Endodermal cell (in vitro differentiated cells): ENCODE measurements around the gene NCSTN. TPM values are rescaled to one million over a fixed set of nuclear protein-coding genes. Genes with fewer than 3 reads are reported as not detected.

ENCODE experiments used
- DNase-seq: peaks from one replicate; pipeline ENCODE4 v3.0.0-alpha.2; 2017
- H3K27ac ChIP-seq: 2 replicates; pipeline ENCODE4 v1.5.1; 2013; ENCODE audit warnings: mild to moderate bottlenecking, low read depth, low read length, moderate library complexity
- H3K27me3 ChIP-seq: 2 replicates; pipeline ENCODE4 v1.6.1; 2013; ENCODE audit warnings: mild to moderate bottlenecking, low read length, moderate library complexity; ENCODE audit not compliant: insufficient read depth, control insufficient read depth, poor library complexity, severe bottlenecking
- H3K36me3 ChIP-seq: 2 replicates; pipeline ENCODE4 v1.7.0; 2013; ENCODE audit warnings: mild to moderate bottlenecking, low read length, moderate library complexity; ENCODE audit not compliant: control insufficient read depth, insufficient read depth
- H3K4me1 ChIP-seq: one replicate; pipeline ENCODE4 v1.7.0; 2013; ENCODE audit warnings: low read length; ENCODE audit not compliant: control insufficient read depth, insufficient read depth
- H3K4me3 ChIP-seq: 2 replicates; pipeline ENCODE4 v1.5.1; 2013; ENCODE audit warnings: mild to moderate bottlenecking, low read length, moderate library complexity
- H3K9ac ChIP-seq: 2 replicates; pipeline ENCODE4 v1.6.1; 2013; ENCODE audit warnings: mild to moderate bottlenecking, low read length, moderate library complexity; ENCODE audit not compliant: poor library complexity, severe bottlenecking; ENCODE audit errors: extremely low read depth
- H3K9me3 ChIP-seq: 2 replicates; pipeline ENCODE4 v1.6.1; 2013; ENCODE audit warnings: mild to moderate bottlenecking, low read length, moderate library complexity; ENCODE audit not compliant: control insufficient read depth
- H3K27ac Mint-ChIP-seq: 2 replicates; pipeline ENCODE4 v1.8.0; 2020; ENCODE audit warnings: mixed read lengths
- H3K27me3 Mint-ChIP-seq: 2 replicates; pipeline ENCODE4 v1.8.0; 2021; ENCODE audit warnings: mild to moderate bottlenecking, mixed read lengths; ENCODE audit not compliant: insufficient read depth
- H3K36me3 Mint-ChIP-seq: 2 replicates; pipeline ENCODE4 v1.8.0; 2020; ENCODE audit warnings: low read depth, mixed read lengths
- H3K4me1 Mint-ChIP-seq: 2 replicates; pipeline ENCODE4 v1.8.0; 2020; ENCODE audit warnings: mixed read lengths
- H3K4me3 Mint-ChIP-seq: 2 replicates; pipeline ENCODE4 v1.8.0; 2020; ENCODE audit warnings: mild to moderate bottlenecking, moderate library complexity, mixed read lengths
- H3K9me3 Mint-ChIP-seq: 2 replicates; pipeline ENCODE4 v1.8.0; 2020; ENCODE audit warnings: mild to moderate bottlenecking, mixed read lengths
- CTCF ChIP-seq: fragments of 200-600 bp; sonication (generic); conservative IDR thresholded peaks from 2 replicates; pipeline ENCODE4 v1.5.0; 2021; ENCODE audit warnings: antibody characterized with exemption, mild to moderate bottlenecking
- WGBS, 2 experiments: methylation state at CpG; one replicate each; pipeline versions ENCODE4 v1.1.5 to v1.1.7; 2013; ENCODE audit warnings: missing lambda C conversion rate in 2 of 2, mixed read lengths in 1 of 2; ENCODE audit not compliant: insufficient coverage in 1 of 2, insufficient read length in 1 of 2; 5-methylcytosine and 5-hydroxymethylcytosine counted together
- total RNA-seq, 2 donors: library from RNA; stranded (reverse); fragmentation: NEBNext Ultra II Directional in 1 of 2; extraction: Animal tissue kit (Norgen Biotek cat#: 25700) in 1 of 2; gene quantifications; 2 replicates in 1 of 2; 3 replicates in 1 of 2; pipeline ENCODE4 v1.2.1, GENCODE V29; 2021

Gene NCSTN
- total RNA-seq, 2 donors from 2014 or later: 103 to 107 TPM

- no peak for TF ChIP-seq CTCF
Measured at GRCh38 chr1:160371346-160371631, 28.1 kb downstream of the NCSTN start.

GRCh38 chr1:160371756-160372155 is 28.6 kb downstream of the NCSTN start:
- H3K9me3 ChIP-seq: no peaks in the 10 kb centered on the region

More at GRCh38 chr1:160371346-160371631, 28.1 kb downstream of the NCSTN start:
- Mint-ChIP-seq H3K27ac (no peak overlapping the region), H3K36me3 (no peaks in the 10 kb centered on the region), H3K4me1 (peaks cover 19% of the 10 kb centered on the region), H3K4me3 (no peak overlapping the region), H3K9me3 (no peaks in the 10 kb centered on the region), H3K27me3 (no peaks in the 10 kb centered on the region)
- DNase-seq: no peak
- Histone ChIP-seq H3K36me3 (no peaks in the 10 kb centered on the region), H3K9ac (no peak overlapping the region), H3K9me3 (no peaks in the 10 kb centered on the region), H3K27ac (no peak overlapping the region), H3K27me3 (no peaks in the 10 kb centered on the region), H3K4me1 (peaks cover 10% of the 10 kb centered on the region), H3K4me3 (no peak overlapping the region)

GRCh38 chr1:160373696-160374095 is 30.5 kb downstream of the NCSTN start:
- Histone ChIP-seq H3K27me3 (no peaks in the 10 kb centered on the region), H3K27ac (no peak overlapping the region), H3K36me3 (no peaks in the 10 kb centered on the region), H3K9ac (no peak overlapping the region), H3K4me3 (no peak overlapping the region), H3K9me3 (no peaks in the 10 kb centered on the region), H3K4me1 (peaks cover 10% of the 10 kb centered on the region)
- 87 to 100% methylated on average over 4 of the region's 4 CpGs for WGBS, 2 experiments
- no peak for DNase-seq
- no peak for TF ChIP-seq CTCF
- no peaks in the 10 kb centered on the region for H3K9me3 Mint-ChIP-seq
- no peak overlapping the region for H3K27ac Mint-ChIP-seq
- peaks cover 23% of the 10 kb centered on the region for H3K4me1 Mint-ChIP-seq
- no peaks in the 10 kb centered on the region for H3K36me3 Mint-ChIP-seq
- H3K27me3 Mint-ChIP-seq: no peaks in the 10 kb centered on the region
- no peak overlapping the region for H3K4me3 Mint-ChIP-seq

More at GRCh38 chr1:160371756-160372155, 28.6 kb downstream of the NCSTN start:
- H3K4me1 ChIP-seq: peaks cover 10% of the 10 kb centered on the region
- 89 to 100% methylated on average over 1 to 4 of the region's 4 CpGs for WGBS, 2 experiments
- no peak overlapping the region for H3K9ac ChIP-seq
- no peaks in the 10 kb centered on the region for H3K9me3 Mint-ChIP-seq
- no peak overlapping the region for H3K27ac Mint-ChIP-seq
- H3K36me3 ChIP-seq: no peaks in the 10 kb centered on the region
- TF ChIP-seq CTCF: no peak
- H3K27me3 ChIP-seq: no peaks in the 10 kb centered on the region
- no peak for DNase-seq
- no peak overlapping the region for H3K4me3 Mint-ChIP-seq
- H3K4me3 ChIP-seq: no peak overlapping the region
- H3K4me1 Mint-ChIP-seq: peaks cover 21% of the 10 kb centered on the region
- no peak overlapping the region for H3K27ac ChIP-seq
- no peaks in the 10 kb centered on the region for H3K36me3 Mint-ChIP-seq
- H3K27me3 Mint-ChIP-seq: no peaks in the 10 kb centered on the region
